Neural cell (in vitro differentiated cells): ENCODE data around the gene CHI3L1. TPM values are rescaled to one million over a fixed set of nuclear protein-coding genes. Genes with fewer than 3 reads are reported as not detected.

Experiments
- H2AFZ ChIP-seq: fragments of 200-600, 300-800 bp; sonication (generic), shearing (Covaris generic); 2 replicates; pipeline ENCODE4 v1.6.0; 2014; ENCODE audit warnings: low read depth, mild to moderate bottlenecking, antibody characterized with exemption, low read length, moderate library complexity
- H3F3A ChIP-seq: fragments of 200-600 bp; shearing (Covaris generic); 2 replicates; pipeline ENCODE4 v1.6.1; 2016; ENCODE audit warnings: mild to moderate bottlenecking, moderate library complexity, mixed read lengths, antibody characterized with exemption, low read length; ENCODE audit not compliant: insufficient read depth, poor library complexity, severe bottlenecking
- H3K27ac ChIP-seq: fragments of 200-600, 300-800 bp; sonication (generic), shearing (Covaris generic); 2 replicates; pipeline ENCODE4 v1.5.1; 2014; ENCODE audit warnings: mild to moderate bottlenecking, low read length, moderate library complexity
- H3K27me3 ChIP-seq: fragments of 300-800, 200-600 bp; sonication (generic), shearing (Covaris generic); 2 replicates; pipeline ENCODE4 v1.6.0; 2014; ENCODE audit warnings: mild to moderate bottlenecking, low read depth, low read length, moderate library complexity; ENCODE audit not compliant: insufficient read depth
- H3K36me3 ChIP-seq: fragments of 300-800, 200-600 bp; sonication (generic), shearing (Covaris generic); 2 replicates; pipeline ENCODE4 v1.5.1; 2014; ENCODE audit warnings: mild to moderate bottlenecking, antibody characterized with exemption, low read length, moderate library complexity; ENCODE audit not compliant: insufficient read depth
- H3K4me2 ChIP-seq: fragments of 300-800, 200-600 bp; sonication (generic), shearing (Covaris generic); 2 replicates; pipeline ENCODE4 v1.6.0; 2014; ENCODE audit warnings: mild to moderate bottlenecking, low read length
- H3K4me3 ChIP-seq: fragments of 300-800, 200-600 bp; sonication (generic), shearing (Covaris generic); 2 replicates; pipeline ENCODE4 v1.5.1; 2014; ENCODE audit warnings: mild to moderate bottlenecking, low read length, moderate library complexity
- H3K79me2 ChIP-seq: fragments of 200-600 bp; shearing (Covaris generic); replicated peaks from 2 replicates; pipeline ENCODE4 v1.6.0; 2014; ENCODE audit warnings: mild to moderate bottlenecking, low read length, moderate library complexity; ENCODE audit not compliant: insufficient read depth
- H3K9ac ChIP-seq: fragments of 300-800, 200-600 bp; sonication (generic), shearing (Covaris generic); 2 replicates; pipeline ENCODE4 v1.6.1; 2016; ENCODE audit warnings: mild to moderate bottlenecking, low read length, mixed read lengths
- H3K9me2 ChIP-seq: fragments of 200-600 bp; shearing (Covaris generic); 2 replicates; pipeline ENCODE4 v1.6.1; 2016; ENCODE audit warnings: mild to moderate bottlenecking, low read length, mixed read lengths; ENCODE audit not compliant: insufficient read depth
- H3K9me3 ChIP-seq: fragments of 200-600, 300-800 bp; sonication (generic), shearing (Covaris generic); 2 replicates; pipeline ENCODE4 v1.6.1; 2016; ENCODE audit warnings: mild to moderate bottlenecking, mixed run types, low read length, moderate library complexity, mixed read lengths
- H4K20me1 ChIP-seq: fragments of 200-600 bp; shearing (Covaris generic); 2 replicates; pipeline ENCODE4 v1.6.1; 2016; ENCODE audit warnings: mild to moderate bottlenecking, mixed run types; ENCODE audit not compliant: insufficient read depth
- CTCF ChIP-seq: fragments of 450-650 bp; IDR thresholded peaks from 2 replicates; pipeline ENCODE4 v1.5.1; 2014; ENCODE audit warnings: antibody characterized with exemption, mild to moderate bottlenecking, moderate library complexity; ENCODE audit not compliant: poor library complexity, severe bottlenecking
- EP300 ChIP-seq: fragments of 450-650 bp; conservative IDR thresholded peaks from 2 replicates; pipeline ENCODE4 v1.6.1; 2014; ENCODE audit warnings: antibody characterized with exemption, mild to moderate bottlenecking, moderate library complexity; ENCODE audit not compliant: poor library complexity, severe bottlenecking
- EZH2 ChIP-seq: fragments of 200-600, 300-800 bp; shearing (Covaris generic), sonication (generic); IDR thresholded peaks from 2 replicates; pipeline ENCODE4 v1.6.1; 2014; ENCODE audit warnings: antibody characterized with exemption, low read length, borderline replicate concordance, mild to moderate bottlenecking; ENCODE audit not compliant: insufficient read depth, poor library complexity, severe bottlenecking
- MXI1 ChIP-seq: fragments of 450-650 bp; conservative IDR thresholded peaks from 2 replicates; pipeline ENCODE4 v1.6.1; 2014; ENCODE audit warnings: antibody characterized with exemption, mild to moderate bottlenecking; ENCODE audit not compliant: poor library complexity, severe bottlenecking
- POLR2AphosphoS5 ChIP-seq: IDR thresholded peaks from 2 replicates; pipeline ENCODE4 v1.6.1; 2012
- RAD21 ChIP-seq: fragments of 450-650 bp; conservative IDR thresholded peaks from 2 replicates; pipeline ENCODE4 v1.6.1; 2014; ENCODE audit warnings: antibody characterized with exemption, mild to moderate bottlenecking, moderate library complexity
- REST ChIP-seq: IDR thresholded peaks from 2 replicates; pipeline ENCODE4 v1.6.1; 2012; ENCODE audit warnings: borderline replicate concordance
- SMC3 ChIP-seq: fragments of 450-650 bp; conservative IDR thresholded peaks from 2 replicates; pipeline ENCODE4 v1.6.1; 2014; ENCODE audit warnings: antibody characterized with exemption, mild to moderate bottlenecking, moderate library complexity; ENCODE audit not compliant: poor library complexity
- TAF1 ChIP-seq: IDR thresholded peaks from 2 replicates; pipeline ENCODE4 v1.6.1; 2012; ENCODE audit warnings: low read depth
- polyA plus RNA-seq: library from polyadenylated mRNA; depleted of rRNA; stranded (reverse); fragments of >200 nt; gene quantifications from 2 replicates; pipeline ENCODE4 v1.2.3, GENCODE V29; 2014

The CHI3L1 gene
- polyA plus RNA-seq, 1 donor from 2014 or later = not detected

DNA sequence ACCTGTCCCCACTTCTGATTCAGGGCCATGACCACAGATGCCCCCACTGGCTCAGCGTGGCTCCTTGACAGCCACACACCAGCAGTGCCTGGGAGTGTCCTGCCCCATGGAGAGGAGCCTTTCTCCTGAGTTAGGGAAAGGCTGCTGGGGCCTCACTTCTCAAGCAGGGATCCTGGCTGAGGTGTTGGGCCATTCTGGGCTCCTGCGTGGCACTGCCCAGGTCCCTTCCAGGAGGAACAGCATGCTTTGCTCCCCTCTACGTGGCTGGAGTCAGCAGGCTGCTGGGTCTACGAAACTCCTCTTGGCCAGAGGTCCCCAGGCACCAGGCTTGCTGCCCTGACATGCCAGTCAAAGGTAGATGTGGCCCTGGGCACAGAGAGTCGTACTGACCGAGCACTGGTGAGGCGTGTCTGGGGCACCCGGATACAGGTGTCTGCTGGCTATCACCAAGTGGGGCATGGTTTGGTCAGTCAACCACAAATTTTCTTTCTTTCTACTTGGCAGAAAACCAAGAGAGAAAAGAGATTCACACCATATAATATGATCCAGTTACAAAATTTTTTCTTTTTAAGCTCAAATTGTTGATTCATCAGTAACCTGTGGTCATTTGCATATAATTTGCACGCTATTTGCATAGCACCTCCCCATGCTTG lies 54.8 kb downstream of the CHI3L1 start:
- Histone ChIP-seq H3K4me2 (no peak overlapping the region), H3K36me3 (no peaks in the 10 kb centered on the region), H4K20me1 (no peaks in the 10 kb centered on the region), H3K9me3 (no peaks in the 10 kb centered on the region), H2AFZ (no peak overlapping the region), H3K9me2 (no peaks in the 10 kb centered on the region), H3K27ac (no peak overlapping the region), H3F3A (no peaks in the 10 kb centered on the region), H3K9ac (no peak overlapping the region), H3K79me2 (no peaks in the 10 kb centered on the region), H3K4me3 (no peak overlapping the region), H3K27me3 (peaks cover 20% of the 10 kb centered on the region)
- TF ChIP-seq RAD21 = no peak
- TF ChIP-seq CTCF = no peak
- TF ChIP-seq REST = no peak
- TF ChIP-seq SMC3 = no peak
- no peak for TF ChIP-seq EZH2
- no peak for TF ChIP-seq MXI1
- no peak for TF ChIP-seq POLR2AphosphoS5
- no peak for TF ChIP-seq EP300
- no peak for TF ChIP-seq TAF1

DNA sequence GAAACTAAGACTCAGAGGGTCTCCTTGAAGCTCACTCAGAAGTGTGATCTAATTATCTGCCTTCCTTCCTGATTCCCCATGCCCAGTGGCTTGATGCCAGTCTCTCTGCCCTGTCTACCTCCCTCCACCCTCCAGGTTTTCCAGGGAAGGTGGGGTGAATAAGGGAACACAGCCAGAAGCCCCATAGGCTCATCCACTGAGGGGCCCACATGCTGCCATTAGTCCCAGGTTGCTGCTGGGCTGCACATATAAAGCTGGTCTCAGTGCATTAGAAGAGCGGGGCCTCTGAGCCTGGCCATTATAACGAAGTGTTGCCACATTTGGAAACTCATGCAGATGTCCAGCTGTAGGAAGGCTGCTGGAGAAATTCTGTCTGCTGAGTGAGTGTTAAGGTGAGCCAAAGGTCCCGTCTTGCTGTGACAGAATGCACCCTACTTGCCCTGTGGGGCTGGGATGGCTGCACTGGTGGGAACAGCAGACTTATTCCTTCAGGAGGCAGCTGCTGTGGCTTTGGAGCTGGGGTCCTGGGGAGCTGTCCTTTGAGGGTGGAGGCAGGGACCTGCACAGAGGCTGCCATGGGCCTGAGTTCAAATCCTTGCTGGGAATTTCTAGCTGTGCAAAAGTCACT lies 56.0 kb downstream of the CHI3L1 start:
- Histone ChIP-seq H4K20me1 (no peaks in the 10 kb centered on the region), H3K9me3 (no peaks in the 10 kb centered on the region), H3F3A (no peaks in the 10 kb centered on the region), H2AFZ (no peak overlapping the region), H3K9ac (no peak overlapping the region), H3K9me2 (no peaks in the 10 kb centered on the region), H3K79me2 (no peaks in the 10 kb centered on the region), H3K4me2 (no peak overlapping the region), H3K27me3 (peaks cover 23% of the 10 kb centered on the region), H3K27ac (no peak overlapping the region), H3K36me3 (no peaks in the 10 kb centered on the region), H3K4me3 (no peak overlapping the region)
- TF ChIP-seq EZH2 = no peak
- no peak for TF ChIP-seq RAD21
- TF ChIP-seq CTCF = no peak
- no peak for TF ChIP-seq TAF1
- TF ChIP-seq REST = no peak
